ENCODE results near the gene RFTN2.

- no peak for TF ChIP-seq CTCF (IDR thresholded peaks at IDR 0.05; ENCODE audit: insufficient read depth, low read length)
- peak; percentile 91 for TF ChIP-seq POLR2AphosphoS5 (IDR thresholded peaks at IDR 0.05; ENCODE audit: low read depth)
- TF ChIP-seq REST (IDR thresholded peaks at IDR 0.05; ENCODE audit: insufficient replicate concordance, low read depth), result peak; percentile 39
- no peak for TF ChIP-seq SPI1 (IDR thresholded peaks at IDR 0.05; ENCODE audit: borderline replicate concordance, low read depth)
- no peak for TF ChIP-seq GABPA (IDR thresholded peaks at IDR 0.05; ENCODE audit: low read depth)
Observed at GRCh38 chr2:197705121-197705911, 29.9 kb upstream of the RFTN2 start, which contains the start of gene MARS2.
